Ramos (cell line): ENCODE measurements around the gene ARHGEF12.

Experiments used
- in situ Hi-C: fragments of 300-500 bp; cut with MboI; formaldehyde crosslinking; loops from one replicate; pipeline ENCODE4 v1.14.3; 2022; ENCODE audit warnings: low sequenced_read_pairs; ENCODE audit not compliant: unreplicated experiment

The ARHGEF12 gene

DNA sequence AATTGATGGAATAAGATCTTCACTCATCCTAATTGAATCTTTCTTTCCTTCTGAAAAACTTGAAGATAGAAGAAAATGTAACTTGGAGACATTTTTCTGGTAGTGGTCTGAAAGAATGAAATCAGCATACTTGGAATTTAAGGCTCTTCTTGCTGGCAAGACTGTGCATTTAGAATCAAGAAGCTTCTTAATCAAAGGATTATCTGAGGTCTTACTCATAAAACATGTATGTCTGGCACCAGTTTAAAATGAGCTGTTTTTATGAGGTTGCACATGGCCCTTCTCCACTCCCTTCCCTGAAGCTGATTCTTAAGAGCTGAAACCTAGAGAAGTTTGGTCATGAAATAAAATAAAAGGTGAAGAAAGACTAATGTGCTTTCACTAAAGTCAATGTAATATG, 77.3 kb downstream of the ARHGEF12 start:
- in situ Hi-C loops: no loop called here

DNA sequence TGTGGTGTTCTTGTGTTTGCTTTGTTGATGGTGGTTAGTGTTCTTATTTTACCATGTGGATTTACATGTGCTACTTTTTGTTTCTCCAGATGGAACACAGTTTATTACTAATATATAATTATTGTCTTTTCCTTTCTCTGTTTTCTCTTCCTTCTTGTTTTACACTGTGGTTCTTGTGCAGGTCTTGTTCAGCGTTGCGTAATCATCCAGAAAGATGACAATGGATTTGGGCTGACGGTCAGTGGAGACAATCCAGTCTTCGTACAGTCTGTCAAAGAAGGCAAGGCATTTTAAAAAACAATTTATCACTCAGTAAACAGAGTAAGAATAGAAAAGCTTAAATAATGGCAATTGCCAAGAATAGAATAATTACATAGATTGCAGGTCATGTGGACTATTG, 84.4 kb downstream of the ARHGEF12 start:
- in situ Hi-C loops: no loop called here

DNA sequence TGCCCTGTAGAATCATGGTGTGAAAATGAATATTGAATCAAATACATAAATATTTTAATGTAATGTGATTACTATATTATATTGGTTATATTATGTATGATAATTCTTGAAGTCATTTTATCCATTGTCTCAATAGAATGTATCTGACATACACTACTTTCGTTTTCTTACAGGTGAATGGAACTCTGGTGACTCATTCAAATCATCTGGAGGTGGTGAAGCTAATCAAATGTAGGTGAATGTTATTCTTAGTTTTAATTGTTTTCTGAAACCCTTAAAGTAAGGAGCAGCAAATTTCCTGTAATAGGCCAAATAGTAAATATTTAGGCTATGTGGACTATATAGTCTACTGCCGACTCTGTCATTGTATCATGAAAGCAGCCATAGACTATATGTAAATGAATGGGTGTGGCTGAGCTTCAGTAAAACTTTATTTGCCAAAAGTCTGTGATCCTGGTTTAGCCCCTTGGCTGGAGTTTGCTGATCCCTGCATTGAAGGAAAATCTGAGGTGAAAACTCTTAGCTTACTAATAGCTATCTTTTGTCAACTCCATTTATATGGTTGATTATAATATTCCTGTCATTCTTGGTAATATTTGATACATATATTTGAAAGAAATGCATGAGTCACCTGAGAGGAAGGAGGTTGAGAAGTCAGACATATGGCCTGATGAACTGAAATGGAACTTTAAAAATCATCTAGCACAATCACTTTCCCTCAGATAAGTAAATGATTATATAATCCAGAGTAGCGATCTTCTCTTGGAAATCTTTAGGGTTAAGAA, 88.2 kb downstream of the ARHGEF12 start:
- in situ Hi-C loops: no loop called here

DNA sequence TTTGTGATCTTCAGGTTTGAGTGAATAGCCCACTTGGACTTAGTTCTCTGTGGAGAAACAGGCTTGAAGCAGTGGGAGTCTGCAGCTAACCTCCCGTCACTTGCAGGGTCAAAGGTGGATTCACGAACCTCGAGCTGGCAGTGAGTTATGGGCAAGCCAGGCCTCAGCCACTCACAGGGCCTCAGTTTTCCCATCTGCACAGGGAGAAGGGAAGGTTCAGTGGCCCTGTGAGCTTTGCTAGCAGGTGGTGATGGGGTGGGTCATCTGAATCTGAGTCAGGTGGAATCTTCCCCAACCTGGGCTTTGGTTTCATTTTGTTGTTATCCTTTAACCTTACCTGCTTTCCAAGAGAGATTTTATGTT, 88.7 kb downstream of the ARHGEF12 start:
- in situ Hi-C loops: no loop called here

DNA sequence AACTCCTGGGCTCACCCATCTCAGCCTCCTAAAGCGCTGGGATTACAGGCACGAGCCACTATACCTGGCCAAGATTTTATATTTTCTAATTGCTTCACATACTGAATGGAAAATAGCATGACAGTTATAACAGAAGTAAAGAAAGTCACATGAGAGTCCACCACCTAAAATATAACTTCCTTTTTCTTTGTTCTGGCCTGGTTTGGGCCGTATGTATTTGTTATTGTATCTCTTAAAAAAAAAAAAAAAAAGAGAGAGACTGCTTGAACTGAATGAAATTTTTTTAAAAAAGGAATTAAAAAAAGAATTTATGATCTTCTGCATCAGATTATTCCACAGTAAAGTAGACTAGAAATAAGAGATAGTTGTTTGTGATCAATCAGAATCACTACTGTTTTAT, 89.3 kb downstream of the ARHGEF12 start:
- in situ Hi-C loops: no loop called here

DNA sequence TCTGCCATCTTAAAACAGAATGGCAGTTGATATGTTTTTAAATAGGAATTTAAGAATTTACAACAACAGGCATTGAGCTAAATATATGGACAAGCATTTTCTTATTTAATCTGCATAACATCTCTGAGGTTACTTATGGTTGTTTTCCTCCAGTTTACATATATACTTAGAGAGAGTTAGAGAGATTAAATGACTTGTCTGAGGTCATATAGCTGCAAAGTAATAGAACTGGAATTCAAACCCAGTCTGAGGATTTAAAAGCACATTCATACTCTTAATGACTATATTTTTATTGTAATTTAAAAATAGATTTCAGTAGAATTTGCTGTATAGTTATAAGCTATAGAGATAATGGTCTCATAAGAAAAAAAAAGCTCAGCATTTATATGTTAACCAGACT, 93.9 kb downstream of the ARHGEF12 start:
- in situ Hi-C loops: no loop called here

DNA sequence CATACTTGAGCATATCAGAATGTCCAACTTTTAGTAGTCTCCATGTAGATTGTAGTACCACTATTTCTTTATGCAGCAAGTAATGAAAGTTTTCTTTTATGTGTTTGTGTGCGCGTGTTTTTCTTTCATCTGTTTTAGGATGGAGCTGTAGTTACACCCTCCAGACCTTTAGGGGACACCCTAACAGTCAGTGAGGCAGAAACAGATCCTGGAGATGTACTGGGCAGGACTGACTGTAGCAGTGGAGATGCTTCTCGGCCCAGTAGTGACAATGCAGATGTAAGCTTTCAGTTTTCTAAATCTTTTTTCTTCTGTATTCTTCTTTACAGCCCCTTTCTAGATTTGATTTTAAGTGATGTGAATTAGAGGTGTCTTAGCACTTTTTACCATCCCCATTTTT, 95.4 kb downstream of the ARHGEF12 start:
- in situ Hi-C loops: no loop called here

DNA sequence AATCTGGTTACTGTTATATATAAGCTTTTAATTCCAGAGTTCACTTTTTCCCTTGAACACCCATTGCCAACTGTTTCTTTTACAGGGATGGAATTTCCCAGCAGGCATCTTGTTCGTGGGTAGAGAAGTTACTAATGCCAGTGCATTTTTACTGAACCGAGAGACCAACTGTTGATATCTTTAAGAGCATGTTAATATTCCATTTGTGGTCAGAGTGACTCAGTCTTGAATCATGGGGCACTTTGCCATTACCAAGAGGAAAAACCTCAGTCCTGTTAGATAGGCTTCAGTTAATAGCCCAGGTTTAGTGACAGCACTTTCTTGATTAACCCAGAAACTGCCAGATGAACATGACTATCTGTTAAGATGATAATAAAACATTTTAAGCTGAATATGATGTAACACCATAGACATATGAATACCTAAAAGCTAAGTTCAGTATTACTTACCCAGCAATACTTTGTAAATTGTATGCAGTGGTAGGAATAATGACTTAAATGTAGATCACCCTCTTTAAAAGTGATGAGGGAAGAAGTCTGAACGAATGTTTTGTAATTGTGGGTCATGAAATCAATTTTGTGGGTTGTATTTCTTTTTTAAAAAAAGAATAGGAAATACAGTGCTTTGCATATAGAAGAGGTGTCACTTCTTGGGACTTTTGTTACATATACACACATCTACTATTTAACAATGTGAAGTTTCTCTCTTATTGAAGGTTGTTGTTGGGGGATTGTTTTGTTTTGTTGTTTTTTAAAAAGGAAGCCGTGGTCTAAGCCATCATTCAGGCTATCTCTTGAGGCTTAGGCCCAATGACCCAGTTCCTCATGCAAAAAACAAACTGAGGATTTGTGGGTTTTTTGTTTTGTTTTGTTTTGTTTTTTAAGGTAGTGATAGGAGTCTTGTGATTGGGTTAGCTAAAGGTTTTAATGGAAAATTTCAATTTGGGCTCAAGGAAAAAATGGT, 96.1 kb downstream of the ARHGEF12 start:
- in situ Hi-C loops: no loop called here

DNA sequence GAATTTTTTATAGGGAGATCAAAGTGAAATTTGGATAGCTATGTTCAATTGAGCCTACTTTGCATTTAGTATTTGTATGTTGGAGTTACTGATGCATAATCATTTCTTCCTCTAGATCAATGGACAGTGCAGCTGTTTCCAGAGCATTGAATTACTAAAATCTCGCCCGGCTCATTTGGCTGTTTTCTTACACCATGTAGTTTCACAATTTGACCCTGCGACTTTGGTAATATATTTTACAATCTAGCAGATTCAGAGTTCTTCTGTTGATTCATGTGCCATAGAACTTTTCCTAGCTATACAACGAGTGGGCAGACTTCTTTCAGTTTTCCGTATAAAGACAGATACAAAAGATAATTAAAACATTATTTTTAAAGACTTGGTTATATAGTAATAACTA, 105.4 kb downstream of the ARHGEF12 start:
- in situ Hi-C loops: no loop called here

DNA sequence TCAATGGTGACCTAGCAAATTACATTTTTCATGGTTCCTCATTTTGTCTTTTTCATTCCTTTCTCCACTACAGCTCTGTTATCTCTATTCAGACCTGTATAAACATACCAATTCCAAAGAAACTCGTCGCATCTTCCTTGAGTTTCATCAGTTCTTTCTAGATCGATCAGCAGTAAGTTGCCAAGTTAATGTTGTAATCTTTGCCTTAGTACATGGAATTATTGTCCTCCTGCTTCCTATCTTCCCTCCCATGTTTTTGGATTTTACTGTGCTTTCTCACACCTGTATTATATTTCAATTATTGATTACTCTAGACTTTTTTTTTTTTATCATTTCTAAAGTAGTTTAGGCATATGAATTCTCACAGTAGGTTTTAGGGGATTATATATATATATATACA, 105.8 kb downstream of the ARHGEF12 start:
- in situ Hi-C loops: no loop called here

DNA sequence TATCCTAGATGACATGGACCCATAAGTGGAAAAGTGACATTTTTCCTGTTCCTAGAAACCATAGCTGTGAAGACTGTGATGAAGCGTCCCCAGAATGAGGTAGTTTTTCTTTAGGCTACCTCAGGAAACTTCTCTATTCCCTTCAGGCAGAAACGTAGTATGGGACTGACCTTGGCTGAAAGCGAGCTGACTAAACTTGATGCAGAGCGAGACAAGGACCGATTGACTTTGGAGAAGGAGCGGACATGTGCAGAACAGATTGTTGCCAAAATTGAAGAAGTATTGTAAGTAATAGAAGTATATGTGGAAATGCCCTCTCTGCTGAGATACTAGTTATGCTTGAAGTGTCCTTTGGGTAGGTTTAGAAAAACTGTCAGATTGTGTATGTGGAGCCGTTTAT, 110.6 kb downstream of the ARHGEF12 start:
- in situ Hi-C loops: no loop called here

DNA sequence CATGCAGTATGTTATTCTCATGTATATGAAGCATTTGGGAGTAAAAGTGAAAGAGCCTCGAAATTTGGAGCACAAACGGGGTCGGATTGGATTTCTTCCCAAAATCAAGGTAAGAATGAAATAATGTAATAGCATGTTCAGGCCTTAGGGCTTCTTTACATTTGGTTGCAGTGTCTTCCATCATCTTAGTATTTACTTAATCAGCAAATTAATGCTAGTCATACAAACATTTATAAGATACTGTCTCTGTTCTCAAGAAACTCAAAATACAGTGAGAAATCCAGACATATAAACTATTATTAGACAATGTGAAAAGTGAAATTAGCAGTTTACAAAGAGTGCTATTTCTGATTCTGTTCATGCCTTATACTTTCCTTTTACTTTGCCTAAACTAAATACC, 112.0 kb downstream of the ARHGEF12 start:
- in situ Hi-C loops: no loop called here

DNA sequence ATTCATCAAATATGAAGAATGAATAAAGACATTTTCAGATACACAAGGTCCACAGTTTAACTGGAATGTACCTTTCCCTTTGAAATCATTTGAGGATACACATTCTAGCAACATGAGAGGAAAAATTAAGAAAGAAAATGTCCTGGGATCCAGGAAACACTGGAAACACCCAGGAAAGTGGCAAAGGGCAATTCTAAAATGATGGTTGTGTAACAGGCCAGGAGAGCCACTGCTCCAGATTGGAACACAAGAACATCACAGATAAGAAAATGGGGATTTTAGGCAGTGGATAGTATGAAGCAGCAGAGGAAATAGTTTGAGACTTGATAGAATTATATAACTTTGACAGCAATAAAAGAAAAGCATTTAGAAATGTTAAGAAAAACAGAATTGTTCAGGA, 119.3 kb downstream of the ARHGEF12 start:
- in situ Hi-C loops: no loop called here

DNA sequence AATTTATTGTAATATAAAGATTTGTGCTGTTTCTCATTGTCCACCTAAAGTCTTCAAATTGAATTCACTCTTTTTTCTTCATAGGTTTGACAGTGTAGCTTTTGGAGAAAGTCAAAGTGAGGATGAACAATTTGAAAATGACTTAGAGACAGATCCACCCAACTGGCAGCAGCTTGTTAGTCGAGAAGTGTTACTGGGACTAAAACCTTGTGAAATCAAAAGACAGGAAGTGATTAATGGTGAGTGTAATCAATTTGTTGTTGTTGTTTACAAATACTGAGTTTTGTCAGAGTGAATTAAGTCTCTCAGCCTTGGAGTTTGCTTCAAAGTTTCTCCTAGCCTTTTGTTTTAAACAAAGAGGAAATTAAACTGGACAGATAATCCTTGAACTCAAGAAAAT, 121.8 kb downstream of the ARHGEF12 start:
- in situ Hi-C loops: no loop called here

DNA sequence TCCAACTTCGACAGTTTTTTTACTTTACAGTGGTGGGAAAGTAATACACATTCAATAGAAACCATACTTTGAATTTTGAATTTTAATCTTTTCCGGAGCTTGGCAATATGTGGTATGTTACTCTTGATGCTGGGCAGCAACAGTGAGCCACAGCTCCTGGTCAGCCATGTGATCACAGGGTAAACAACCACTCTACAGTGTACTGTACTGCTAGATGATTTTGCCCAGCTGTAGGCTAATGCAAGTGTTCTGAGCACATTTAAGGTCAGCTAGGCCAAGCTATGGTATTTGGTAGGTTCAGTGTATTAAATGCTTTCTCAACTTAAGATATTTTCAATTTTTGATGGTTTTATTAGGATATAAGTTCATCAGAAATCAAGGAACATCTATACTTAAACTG, 126.6 kb downstream of the ARHGEF12 start:
- in situ Hi-C loops: no loop called here

DNA sequence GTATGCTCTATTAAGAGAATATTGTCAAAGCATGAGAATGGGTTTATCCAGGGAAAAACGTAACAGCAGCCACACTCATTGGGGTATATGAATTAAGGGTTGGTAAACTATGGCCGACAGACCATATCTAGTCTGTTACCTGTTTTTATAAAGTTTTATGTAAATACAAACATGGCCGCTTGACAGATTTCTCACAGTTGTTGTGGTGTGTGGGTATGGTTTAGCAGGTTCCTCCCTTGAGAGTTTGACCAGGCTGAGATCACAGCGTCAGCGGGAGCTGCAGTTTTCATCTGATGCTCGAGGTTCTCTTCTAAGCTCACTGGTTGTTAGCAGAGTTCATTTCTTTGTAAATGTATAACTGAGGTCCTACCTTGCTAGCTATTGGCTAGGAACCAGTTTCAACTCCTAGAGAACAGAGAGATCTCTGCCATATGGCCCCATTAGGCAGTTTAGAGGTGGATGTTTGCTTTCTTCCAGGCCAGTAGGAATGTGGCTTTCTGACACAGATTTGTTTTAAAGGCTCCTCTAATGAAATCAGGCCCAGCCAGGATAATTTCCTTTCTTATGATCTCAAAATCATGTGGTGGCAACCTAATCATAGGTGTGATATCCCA, 129.8 kb downstream of the ARHGEF12 start:
- in situ Hi-C loops: no loop called here

DNA sequence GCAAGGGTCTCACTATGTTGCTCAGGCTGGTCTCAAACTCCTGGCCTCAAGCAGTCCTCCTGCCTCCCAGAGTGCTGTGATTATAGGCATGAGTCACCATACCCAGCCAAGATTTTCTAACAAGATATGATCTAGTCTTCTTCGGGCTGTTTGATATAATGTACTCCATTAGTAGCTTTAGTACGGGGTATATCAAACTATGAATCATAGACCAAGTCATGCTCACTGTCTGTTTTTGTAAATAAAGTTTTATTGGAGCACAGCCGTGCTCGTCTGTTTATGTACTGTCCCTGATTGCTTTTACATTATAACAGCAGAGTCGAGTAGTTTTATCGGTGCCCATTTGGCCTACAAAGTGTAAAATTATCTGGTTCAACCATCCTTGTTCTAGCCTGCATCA, 131.4 kb downstream of the ARHGEF12 start:
- in situ Hi-C loops: no loop called here

DNA sequence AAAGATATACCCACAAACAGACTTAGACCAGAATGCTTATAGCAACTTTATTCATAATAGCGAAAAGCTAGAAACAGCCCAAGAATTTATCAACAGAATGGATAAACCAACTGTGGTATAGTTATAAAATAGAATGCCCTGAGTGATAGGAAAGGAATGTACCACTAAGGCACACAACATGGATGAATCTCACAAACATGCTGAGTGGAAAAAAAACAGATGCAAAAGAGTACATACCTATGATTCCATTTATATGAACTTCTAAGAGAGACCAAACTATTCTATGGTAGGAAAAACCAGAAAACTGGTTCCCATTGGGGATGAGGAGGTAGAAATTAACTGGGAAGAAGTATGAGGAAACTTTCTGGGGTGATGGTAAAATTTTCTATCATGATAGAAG, 134.9 kb downstream of the ARHGEF12 start:
- in situ Hi-C loops: no loop called here

DNA sequence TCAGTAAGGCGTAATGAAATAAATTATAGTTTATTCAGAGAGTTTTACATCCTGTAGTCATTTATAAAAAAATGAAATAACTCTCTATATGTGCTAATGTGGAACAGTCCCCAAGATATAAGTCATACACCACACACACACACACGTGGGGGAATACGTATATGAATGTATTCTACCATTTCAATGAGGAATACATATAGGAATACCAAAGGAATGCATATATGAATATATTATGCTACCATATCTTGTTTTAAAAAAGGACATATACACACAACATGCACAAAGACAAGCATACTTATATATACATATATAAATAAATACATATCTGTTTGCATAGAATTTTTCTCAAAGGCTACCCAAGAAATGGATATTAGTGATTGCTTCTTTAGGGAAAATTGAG, 135.8 kb downstream of the ARHGEF12 start:
- in situ Hi-C loops: no loop called here

DNA sequence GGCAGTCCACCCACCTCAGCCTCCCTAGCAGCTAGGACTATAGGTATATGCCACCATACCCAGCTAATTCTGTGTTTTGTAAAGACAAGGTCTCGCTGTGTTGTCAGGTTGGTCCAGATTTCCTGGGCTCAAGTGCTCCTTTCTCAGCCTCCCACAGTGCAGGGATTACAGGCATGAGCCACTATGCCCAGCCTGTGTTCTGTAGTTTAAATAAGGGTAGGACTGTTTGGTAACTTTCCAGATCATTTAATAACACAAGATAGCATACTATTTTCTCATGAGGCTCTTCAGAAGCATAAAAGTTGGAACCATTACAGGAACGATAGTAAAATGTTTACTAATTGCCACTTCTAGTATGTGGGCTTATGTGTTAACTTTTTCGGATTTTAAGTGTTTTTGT, 137.3 kb downstream of the ARHGEF12 start:
- in situ Hi-C loops: no loop called here

DNA sequence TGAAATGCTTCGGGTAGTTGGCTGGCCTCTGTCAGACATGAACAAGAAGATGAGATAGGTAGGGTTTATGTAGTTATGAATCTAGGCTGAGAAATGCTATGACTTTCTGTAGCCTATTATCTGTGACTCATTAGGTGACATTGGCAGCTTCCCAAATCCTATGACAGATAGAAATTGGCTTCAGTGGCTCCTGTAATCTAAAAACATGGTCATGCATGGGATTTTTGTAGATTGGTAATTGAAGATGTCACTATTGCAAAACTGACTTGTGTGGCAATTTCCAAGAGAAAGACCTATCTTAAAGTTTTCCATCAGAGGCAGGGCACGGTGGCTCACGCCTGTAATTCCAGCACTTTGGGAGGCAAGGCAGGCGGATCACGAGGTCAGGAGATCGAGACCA, 145.9 kb downstream of the ARHGEF12 start:
- in situ Hi-C loops: no loop called here
